ENCODE data around the gene MARK3. TPM values are rescaled to one million over a fixed set of nuclear protein-coding genes. Genes with fewer than 3 reads are reported as not detected.

MARK3 gene
- total and polyA plus RNA-seq, 2 of the 13 experiments (the other 11 are each of a cell fraction or from before 2014, with no cell fraction given) = 47.7 to 56.6 TPM

GRCh38 chr14:103522649-103523574, 137.7 kb downstream of the MARK3 start, which contains the start of gene CKB (continued):
- TF ChIP-seq ZBTB2 (CRISPR knock-in tag; IDR thresholded peaks at IDR 0.05; ENCODE audit: low read depth) (no peak), ZSCAN12 (CRISPR knock-in tag; IDR thresholded peaks at IDR 0.05) (no peak), RBFOX2 (IDR thresholded peaks at IDR 0.05; ENCODE audit: low read depth, low read length) (peak; percentile 77), ZEB1 (IDR thresholded peaks at IDR 0.05; ENCODE audit: insufficient replicate concordance, low read depth) (no peak), SNAPC5 (CRISPR knock-in tag; IDR thresholded peaks at IDR 0.05; ENCODE audit: borderline replicate concordance) (no peak), ZSCAN22 (CRISPR knock-in tag; IDR thresholded peaks at IDR 0.05) (no peak), NCOA1 (CRISPR knock-in tag; IDR thresholded peaks at IDR 0.05) (no peak), SNAPC2 (CRISPR knock-in tag; IDR thresholded peaks at IDR 0.05) (no peak), SP4 (CRISPR knock-in tag; IDR thresholded peaks at IDR 0.05) (no peak), ZNF354B (CRISPR knock-in tag; IDR thresholded peaks at IDR 0.05) (no peak), PATZ1 (CRISPR knock-in tag; IDR thresholded peaks at IDR 0.05) (peak; percentile 38; the same call in 1 of the 2 replicates), ZNF414 (CRISPR knock-in tag; IDR thresholded peaks at IDR 0.05) (no peak), DZIP1 (CRISPR knock-in tag; IDR thresholded peaks at IDR 0.05) (0 out of 2 replicates have a peak, but pooled peaks have one; percentile 43), SMAD3 (CRISPR knock-in tag; IDR thresholded peaks at IDR 0.05) (no peak), CSRNP2 (CRISPR knock-in tag; conservative IDR thresholded peaks at IDR 0.05; ENCODE audit: low read depth) (no peak), ZNF275 (CRISPR knock-in tag; IDR thresholded peaks at IDR 0.05; ENCODE audit: borderline replicate concordance) (no peak), STAT5B (CRISPR knock-in tag; IDR thresholded peaks at IDR 0.05) (no peak), ZNF792 (CRISPR knock-in tag; IDR thresholded peaks at IDR 0.05) (no peak)
